Caco-2 (cell line): ENCODE data around the gene VAMP2. TPM values are rescaled to one million over a fixed set of nuclear protein-coding genes. Genes with fewer than 3 reads are reported as not detected.

Source experiments
- BruUV-seq: library from RNA; stranded (reverse); fragments of 400-500 nt; replicated peaks from 2 replicates; lab custom pipeline; 2021; lab: Mats Ljungman, UMichigan
- CTCF ChIA-PET: fragments of 300-600 bp; sonication (Branson Sonifier 250); formaldehyde crosslinking; loops from one replicate; lab custom pipeline; 2022; ENCODE audit warnings: antibody characterized with exemption; lab: Charles Lee
- POLR2A ChIA-PET: fragments of 300-600 bp; sonication (Branson Sonifier 250); formaldehyde crosslinking; loops from one replicate; lab custom pipeline; 2022; ENCODE audit warnings: antibody characterized with exemption; lab: Charles Lee
- DNase-seq, 2 experiments: peaks; one replicate each; pipeline versions ENCODE4 v3.0.0 to v3.0.0-alpha.2; 2020 to 2022
- H3K27me3 ChIP-seq: replicated peaks from 2 replicates; pipeline ENCODE4 v1.6.0; 2011; ENCODE audit warnings: low read length; ENCODE audit not compliant: control insufficient read depth, insufficient read depth
- H3K36me3 ChIP-seq: 2 replicates; pipeline ENCODE4 v1.5.1; 2011; ENCODE audit warnings: low read length; ENCODE audit not compliant: control insufficient read depth, insufficient read depth
- H3K4me1 ChIP-seq: fragments of 250-450 bp; sonication (Bioruptor Pico); 2 replicates; pipeline ENCODE4 v1.5.1; 2020; ENCODE audit warnings: mild to moderate bottlenecking
- H3K4me3 ChIP-seq: 2 replicates; pipeline ENCODE4 v1.5.1; 2011; ENCODE audit warnings: low read depth, mild to moderate bottlenecking, control low read depth, low read length
- H3K9me3 ChIP-seq: fragments of 250-450 bp; sonication (Bioruptor Pico); 2 replicates; pipeline ENCODE4 v1.5.1; 2020; ENCODE audit warnings: mild to moderate bottlenecking, moderate library complexity
- H3K27ac Mint-ChIP-seq: one replicate; pipeline ENCODE4 v1.8.0; 2022; ENCODE audit warnings: mixed read lengths; ENCODE audit not compliant: unreplicated experiment
- H3K27me3 Mint-ChIP-seq: one replicate; pipeline ENCODE4 v1.8.0; 2022; ENCODE audit warnings: mixed read lengths; ENCODE audit not compliant: insufficient read depth, unreplicated experiment
- H3K36me3 Mint-ChIP-seq: one replicate; pipeline ENCODE4 v1.8.0; 2022; ENCODE audit warnings: mild to moderate bottlenecking, mixed read lengths; ENCODE audit not compliant: insufficient read depth, unreplicated experiment
- H3K4me1 Mint-ChIP-seq: one replicate; pipeline ENCODE4 v1.8.0; 2022; ENCODE audit warnings: low read depth, mixed read lengths; ENCODE audit not compliant: unreplicated experiment
- H3K4me3 Mint-ChIP-seq: one replicate; pipeline ENCODE4 v1.8.0; 2022; ENCODE audit warnings: mild to moderate bottlenecking, moderate library complexity, mixed read lengths; ENCODE audit not compliant: unreplicated experiment
- H3K9me3 Mint-ChIP-seq: one replicate; pipeline ENCODE4 v1.8.0; 2022; ENCODE audit warnings: mixed read lengths; ENCODE audit not compliant: unreplicated experiment
- intact Hi-C: fragments of 100-400 bp; cut with micrococcal nuclease; formaldehyde crosslinking; loops from one replicate; pipeline ENCODE4 v1.10.0; 2022; ENCODE audit not compliant: unreplicated experiment
- total RNA-seq: library from RNA; stranded (reverse); gene quantifications from 2 replicates; pipeline ENCODE4 v1.2.3, GENCODE V29; 2022
- TF ChIP-seq, protein P1 (sequence below), 2 experiments: fragments of 200-600 bp in 1 of 2; IDR thresholded peaks; 1 replicate in 1 of 2; 2 replicates in 1 of 2; pipeline versions ENCODE4 v1.5.1 to v1.8.0; 2011 to 2022; ENCODE audit warnings: antibody characterized with exemption in 1 of 2, control low read depth in 1 of 2, inconsistent platforms in 1 of 2, low read depth in 1 of 2, low read length in 1 of 2, mild to moderate bottlenecking in 1 of 2, moderate library complexity in 1 of 2; ENCODE audit not compliant: insufficient read depth in 1 of 2, severe bottlenecking in 1 of 2, unreplicated experiment in 1 of 2

Gene VAMP2
- total RNA-seq, 1 experiment from 2014 or later: 10.5 TPM

DNA sequence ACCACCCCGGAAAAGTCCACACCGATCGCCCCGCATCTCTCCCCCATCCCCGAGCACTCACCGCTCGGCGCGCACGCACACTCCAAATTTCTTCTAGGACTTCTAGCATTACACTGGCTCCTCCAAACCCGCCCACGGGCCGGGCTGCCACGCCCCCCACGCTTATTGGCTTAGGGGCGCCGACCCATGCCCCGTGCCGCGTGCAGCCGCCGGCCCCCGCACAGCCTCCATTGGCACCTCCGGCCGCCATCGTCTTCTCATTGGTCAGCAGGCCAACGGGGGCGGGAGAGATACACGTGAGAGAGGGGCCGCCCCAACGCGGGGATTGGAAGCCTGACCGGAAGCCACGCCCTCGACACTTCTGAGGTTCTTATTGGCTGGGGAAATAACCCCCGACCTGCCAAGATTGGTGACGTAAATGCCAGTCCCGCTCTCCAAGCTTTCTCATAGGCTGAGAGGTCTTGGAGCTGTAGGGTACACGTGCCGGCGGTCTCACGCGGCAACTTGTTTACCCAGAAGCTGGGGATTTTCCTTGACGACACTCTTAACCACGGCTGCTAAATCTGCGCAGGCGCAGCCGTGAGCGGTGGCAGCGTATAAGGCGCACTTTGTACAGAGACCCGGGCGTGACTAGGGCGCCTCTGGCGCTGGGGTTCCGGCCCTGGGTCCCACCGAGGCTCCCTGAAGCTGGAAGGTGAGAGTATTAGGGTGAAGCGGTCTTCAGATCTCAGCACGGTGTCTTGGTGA lies 6.3 kb downstream of the VAMP2 start:
- H3K9me3 Mint-ChIP-seq: no peaks in the 10 kb centered on the region
- H3K9me3 ChIP-seq: no peaks in the 10 kb centered on the region
- POLR2A ChIA-PET: interaction anchor here (0.6 to 1.8 kb wide), 7 partner anchors 17 to 468 kb away, joined by 3 to 23 read pairs (median 4); partner anchors contain the start of gene WRAP53
- peaks cover 26% of the 10 kb centered on the region for H3K4me1 Mint-ChIP-seq
- no peak overlapping the region for H3K27ac Mint-ChIP-seq
- no TSS peak for BruUV-seq
- peaks cover 30% of the 10 kb centered on the region for H3K36me3 Mint-ChIP-seq
- no peaks in the 10 kb centered on the region for H3K36me3 ChIP-seq
- no peaks in the 10 kb centered on the region for H3K27me3 ChIP-seq
- peak overlapping the region; percentile 44 for H3K4me3 ChIP-seq
- no peak overlapping the region for H3K4me3 Mint-ChIP-seq
- no peaks in the 10 kb centered on the region for H3K27me3 Mint-ChIP-seq
- peak; percentile 97 to 99 for DNase-seq
- peaks cover 19% of the 10 kb centered on the region for H3K4me1 ChIP-seq
- intact Hi-C loops: loop anchor here (1.0 kb wide), 1 partner anchor 18 kb away; no protein-coding TSS in a partner anchor
- TF ChIP-seq, protein P1, sequence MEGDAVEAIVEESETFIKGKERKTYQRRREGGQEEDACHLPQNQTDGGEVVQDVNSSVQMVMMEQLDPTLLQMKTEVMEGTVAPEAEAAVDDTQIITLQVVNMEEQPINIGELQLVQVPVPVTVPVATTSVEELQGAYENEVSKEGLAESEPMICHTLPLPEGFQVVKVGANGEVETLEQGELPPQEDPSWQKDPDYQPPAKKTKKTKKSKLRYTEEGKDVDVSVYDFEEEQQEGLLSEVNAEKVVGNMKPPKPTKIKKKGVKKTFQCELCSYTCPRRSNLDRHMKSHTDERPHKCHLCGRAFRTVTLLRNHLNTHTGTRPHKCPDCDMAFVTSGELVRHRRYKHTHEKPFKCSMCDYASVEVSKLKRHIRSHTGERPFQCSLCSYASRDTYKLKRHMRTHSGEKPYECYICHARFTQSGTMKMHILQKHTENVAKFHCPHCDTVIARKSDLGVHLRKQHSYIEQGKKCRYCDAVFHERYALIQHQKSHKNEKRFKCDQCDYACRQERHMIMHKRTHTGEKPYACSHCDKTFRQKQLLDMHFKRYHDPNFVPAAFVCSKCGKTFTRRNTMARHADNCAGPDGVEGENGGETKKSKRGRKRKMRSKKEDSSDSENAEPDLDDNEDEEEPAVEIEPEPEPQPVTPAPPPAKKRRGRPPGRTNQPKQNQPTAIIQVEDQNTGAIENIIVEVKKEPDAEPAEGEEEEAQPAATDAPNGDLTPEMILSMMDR (IDR thresholded peaks at IDR 0.05; ENCODE audit: insufficient read depth in 1 of 2, low read depth in 1 of 2, low read length in 1 of 2, severe bottlenecking in 1 of 2, unreplicated experiment in 1 of 2): no peak
- CTCF ChIA-PET: interaction anchor here (0.6 to 1.5 kb wide), 10 partner anchors 17 to 139 kb away, joined by 3 to 5 read pairs (median 4); partner anchors contain the start of gene SLC25A35

DNA sequence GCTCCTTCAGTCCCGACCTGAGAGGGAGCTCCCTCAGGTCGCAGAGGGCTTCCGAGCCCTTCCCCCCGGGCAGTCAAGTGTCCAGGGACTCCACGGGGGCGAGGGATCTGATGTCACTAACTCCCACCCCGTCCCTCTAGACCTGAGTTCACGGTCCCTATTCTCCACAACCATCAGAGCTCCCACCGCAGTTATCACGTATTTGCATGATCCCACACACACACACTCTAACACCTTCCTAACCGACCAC lies 6.8 kb downstream of the VAMP2 start:
- Mint-ChIP-seq H3K36me3 (peaks cover 25% of the 10 kb centered on the region), H3K4me1 (peaks cover 26% of the 10 kb centered on the region), H3K27me3 (no peaks in the 10 kb centered on the region), H3K9me3 (no peaks in the 10 kb centered on the region), H3K4me3 (no peak overlapping the region), H3K27ac (no peak overlapping the region)
- Histone ChIP-seq H3K4me3 (peak overlapping the region; percentile 44), H3K4me1 (peaks cover 19% of the 10 kb centered on the region), H3K36me3 (no peaks in the 10 kb centered on the region), H3K27me3 (no peaks in the 10 kb centered on the region), H3K9me3 (no peaks in the 10 kb centered on the region)
- intact Hi-C loops: loop anchor here (1.0 kb wide), 1 partner anchor 18 kb away; no protein-coding TSS in a partner anchor
- DNase-seq: no peak
- ChIA-PET CTCF (interaction anchor here (1.5 kb wide), 1 partner anchor 34 kb away, joined by 3 read pairs; no protein-coding TSS in a partner anchor), POLR2A (interaction anchor here (1.0 to 1.8 kb wide), 3 partner anchors 17 to 99 kb away, joined by 3 to 23 read pairs (median 4); no protein-coding TSS in a partner anchor)
- BruUV-seq: no TSS peak
- TF ChIP-seq, protein P1 (IDR thresholded peaks at IDR 0.05; ENCODE audit: insufficient read depth in 1 of 2, low read depth in 1 of 2, low read length in 1 of 2, severe bottlenecking in 1 of 2, unreplicated experiment in 1 of 2): no peak

- Histone ChIP-seq H3K4me3 (peak overlapping the region; percentile 44), H3K9me3 (no peaks in the 10 kb centered on the region), H3K36me3 (no peaks in the 10 kb centered on the region), H3K27me3 (no peaks in the 10 kb centered on the region), H3K4me1 (peaks cover 19% of the 10 kb centered on the region)
- Mint-ChIP-seq H3K36me3 (peaks cover 24% of the 10 kb centered on the region), H3K27ac (no peak overlapping the region), H3K4me3 (no peak overlapping the region), H3K9me3 (no peaks in the 10 kb centered on the region), H3K27me3 (no peaks in the 10 kb centered on the region), H3K4me1 (peaks cover 26% of the 10 kb centered on the region)
- TF ChIP-seq, protein P1 (IDR thresholded peaks at IDR 0.05; ENCODE audit: insufficient read depth in 1 of 2, low read depth in 1 of 2, low read length in 1 of 2, severe bottlenecking in 1 of 2, unreplicated experiment in 1 of 2): no peak
- BruUV-seq: TSS peak; percentile 40
- intact Hi-C loops: no loop called here
- CTCF ChIA-PET: interaction anchor here (1.5 kb wide), 1 partner anchor 34 kb away, joined by 3 read pairs; no protein-coding TSS in a partner anchor
- POLR2A ChIA-PET: interaction anchor here (1.8 kb wide), 1 partner anchor 18 kb away, joined by 23 read pairs; no protein-coding TSS in a partner anchor
- DNase-seq: no peak
Measured at GRCh38 chr17:8155231-8155995, 7.3 kb downstream of the VAMP2 start.
